GM19463 (cell line): ENCODE data around the gene RPL38.

Source experiments
- ATAC-seq: cut with Tn5 transposase; IDR thresholded peaks from one replicate; pipeline ENCODE4 v1.9.1; 2021; ENCODE audit warnings: mild to moderate bottlenecking, moderate library complexity; ENCODE audit not compliant: unreplicated experiment

RPL38 gene

GRCh38 chr17:74223901-74224300 is 20.4 kb downstream of the RPL38 start:
- ATAC-seq = no peak

GRCh38 chr17:74224959-74225725 is 21.7 kb downstream of the RPL38 start:
- ATAC-seq = no peak

- ATAC-seq = no peak
Observed at GRCh38 chr17:74226252-74226651, 22.8 kb downstream of the RPL38 start.

GRCh38 chr17:74227271-74228080 is 24.0 kb downstream of the RPL38 start:
- ATAC-seq = no peak

GRCh38 chr17:74228306-74228978 is 25.0 kb downstream of the RPL38 start:
- no peak for ATAC-seq

GRCh38 chr17:74230896-74231295 is 27.4 kb downstream of the RPL38 start:
- no peak for ATAC-seq

- ATAC-seq = no peak
Observed at GRCh38 chr17:74231928-74232907, 28.7 kb downstream of the RPL38 start.

GRCh38 chr17:74233937-74234336 is 30.5 kb downstream of the RPL38 start:
- no peak for ATAC-seq

GRCh38 chr17:74234486-74234885 is 31.0 kb downstream of the RPL38 start:
- no peak for ATAC-seq

GRCh38 chr17:74235040-74235581 is 31.6 kb downstream of the RPL38 start:
- ATAC-seq = peak; percentile 53

- ATAC-seq = no peak
Observed at GRCh38 chr17:74235911-74236371, 32.5 kb downstream of the RPL38 start.

- ATAC-seq = no peak
Observed at GRCh38 chr17:74237321-74237720, 33.8 kb downstream of the RPL38 start.

- ATAC-seq = no peak
Observed at GRCh38 chr17:74239172-74239571, 35.7 kb downstream of the RPL38 start.

GRCh38 chr17:74240618-74241205 is 37.2 kb downstream of the RPL38 start:
- ATAC-seq = no peak

- no peak for ATAC-seq
Observed at GRCh38 chr17:74241431-74241830, 38.0 kb downstream of the RPL38 start.

- no peak for ATAC-seq
Observed at GRCh38 chr17:74241847-74242246, 38.4 kb downstream of the RPL38 start.

GRCh38 chr17:74243013-74243755 is 39.7 kb downstream of the RPL38 start:
- no peak for ATAC-seq

GRCh38 chr17:74244128-74244527 is 40.6 kb downstream of the RPL38 start:
- ATAC-seq = no peak

GRCh38 chr17:74244548-74244947 is 41.1 kb downstream of the RPL38 start:
- ATAC-seq = no peak
